RWPE1 (cell line): Measurements from ENCODE around the gene UNC80.

ENCODE experiments used
- CTCF ChIA-PET: fragments of 350-600 bp; sonication (Branson Sonifier 250); formaldehyde crosslinking; extraction: SDS; loops from one replicate; lab custom pipeline; 2021; lab: Yijun Ruan, JAX
- POLR2A ChIA-PET: fragments of 400-600 bp; formaldehyde crosslinking; extraction: SDS; loops from one replicate; lab custom pipeline; 2020; ENCODE audit warnings: antibody characterized with exemption; ENCODE audit not compliant: low non-redundant PET; lab: Yijun Ruan, JAX
- DNase-seq: peaks from one replicate; pipeline ENCODE4 v3.0.0; 2012; ENCODE audit warnings: low spot score
- H3K27ac ChIP-seq: fragments of 450-650 bp; 2 replicates; pipeline ENCODE4 v1.5.1; 2017
- TF ChIP-seq, protein P1 (sequence below): fragments of 450-650 bp; conservative IDR thresholded peaks from 2 replicates; pipeline ENCODE4 v1.5.1; 2017; ENCODE audit warnings: low read depth, mild to moderate bottlenecking

Gene UNC80

DNA sequence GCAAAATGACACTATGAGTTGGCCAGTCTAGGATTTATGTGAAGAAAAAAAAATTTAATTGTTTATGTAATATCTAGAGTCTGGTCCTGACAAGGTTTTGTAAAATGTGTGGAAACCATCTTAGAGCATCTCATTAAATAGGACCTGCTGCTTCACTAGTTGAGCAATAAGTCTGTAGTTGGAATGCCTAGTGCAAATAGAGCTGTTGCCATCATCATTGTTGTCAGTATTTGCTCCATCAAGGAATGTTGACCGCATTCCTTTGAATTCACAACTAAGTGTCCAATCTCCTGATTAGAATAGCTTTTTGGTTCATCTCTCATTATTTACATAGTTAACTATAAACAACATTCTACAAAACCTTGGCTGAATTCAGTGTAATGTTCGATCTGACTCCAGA is 198.6 kb downstream of the UNC80 start:
- DNase-seq = no peak
- ChIA-PET POLR2A (no interaction called here), CTCF (interaction anchor here (0.8 kb wide), 1 partner anchor 9 kb away, joined by 4 read pairs; no protein-coding TSS in a partner anchor)
- TF ChIP-seq, protein P1, sequence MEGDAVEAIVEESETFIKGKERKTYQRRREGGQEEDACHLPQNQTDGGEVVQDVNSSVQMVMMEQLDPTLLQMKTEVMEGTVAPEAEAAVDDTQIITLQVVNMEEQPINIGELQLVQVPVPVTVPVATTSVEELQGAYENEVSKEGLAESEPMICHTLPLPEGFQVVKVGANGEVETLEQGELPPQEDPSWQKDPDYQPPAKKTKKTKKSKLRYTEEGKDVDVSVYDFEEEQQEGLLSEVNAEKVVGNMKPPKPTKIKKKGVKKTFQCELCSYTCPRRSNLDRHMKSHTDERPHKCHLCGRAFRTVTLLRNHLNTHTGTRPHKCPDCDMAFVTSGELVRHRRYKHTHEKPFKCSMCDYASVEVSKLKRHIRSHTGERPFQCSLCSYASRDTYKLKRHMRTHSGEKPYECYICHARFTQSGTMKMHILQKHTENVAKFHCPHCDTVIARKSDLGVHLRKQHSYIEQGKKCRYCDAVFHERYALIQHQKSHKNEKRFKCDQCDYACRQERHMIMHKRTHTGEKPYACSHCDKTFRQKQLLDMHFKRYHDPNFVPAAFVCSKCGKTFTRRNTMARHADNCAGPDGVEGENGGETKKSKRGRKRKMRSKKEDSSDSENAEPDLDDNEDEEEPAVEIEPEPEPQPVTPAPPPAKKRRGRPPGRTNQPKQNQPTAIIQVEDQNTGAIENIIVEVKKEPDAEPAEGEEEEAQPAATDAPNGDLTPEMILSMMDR = no peak
- no peak overlapping the region for H3K27ac ChIP-seq

DNA sequence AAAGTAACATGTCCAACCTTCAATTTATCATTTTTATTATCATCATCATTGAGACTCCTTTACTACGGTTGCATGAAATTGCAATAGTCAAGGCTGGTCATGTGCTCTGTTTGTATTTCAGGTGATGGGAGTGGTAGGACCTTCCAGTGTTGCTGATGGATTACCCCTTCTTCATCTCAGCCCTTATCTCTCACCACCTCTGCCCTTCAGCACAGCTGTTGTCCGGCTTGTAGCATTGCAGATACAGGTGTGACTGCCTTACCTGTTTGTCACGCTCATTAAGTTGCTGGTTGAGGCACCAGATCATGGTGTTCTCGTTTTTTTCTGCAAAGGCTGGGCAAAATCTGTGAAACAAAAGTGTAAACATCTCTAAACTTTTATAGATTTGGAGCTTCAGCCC is 199.1 kb downstream of the UNC80 start:
- ChIA-PET CTCF (interaction anchor here (0.8 kb wide), 1 partner anchor 10 kb away, joined by 4 read pairs; no protein-coding TSS in a partner anchor), POLR2A (interaction anchor here (0.7 kb wide), 1 partner anchor 201 kb away, joined by 3 read pairs; no protein-coding TSS in a partner anchor)
- no peak overlapping the region for H3K27ac ChIP-seq
- TF ChIP-seq, protein P1 = no peak
- no peak for DNase-seq

DNA sequence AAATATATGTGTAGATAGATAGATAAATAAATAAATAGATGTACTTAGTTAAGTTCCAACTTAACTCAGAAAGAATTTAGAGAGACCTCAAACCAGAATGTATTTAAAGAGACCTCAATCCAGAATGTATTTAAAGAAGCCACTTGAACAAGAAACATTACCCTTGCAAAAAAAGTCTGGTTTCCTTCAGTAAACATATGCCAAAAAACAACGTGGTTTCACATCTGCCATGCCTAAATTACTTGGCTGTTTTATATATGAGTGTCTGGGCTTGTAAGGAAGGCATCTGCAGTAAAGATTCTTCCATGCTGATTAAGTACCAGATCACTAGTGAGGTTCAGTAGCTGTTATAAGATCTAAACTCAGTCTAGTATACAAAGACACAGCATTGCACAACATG is 201.7 kb downstream of the UNC80 start:
- ChIA-PET CTCF (interaction anchor here (1.3 kb wide), 1 partner anchor 12 kb away, joined by 6 read pairs; no protein-coding TSS in a partner anchor), POLR2A (no interaction called here)
- H3K27ac ChIP-seq = no peak overlapping the region
- no peak for DNase-seq
- TF ChIP-seq, protein P1 = no peak

DNA sequence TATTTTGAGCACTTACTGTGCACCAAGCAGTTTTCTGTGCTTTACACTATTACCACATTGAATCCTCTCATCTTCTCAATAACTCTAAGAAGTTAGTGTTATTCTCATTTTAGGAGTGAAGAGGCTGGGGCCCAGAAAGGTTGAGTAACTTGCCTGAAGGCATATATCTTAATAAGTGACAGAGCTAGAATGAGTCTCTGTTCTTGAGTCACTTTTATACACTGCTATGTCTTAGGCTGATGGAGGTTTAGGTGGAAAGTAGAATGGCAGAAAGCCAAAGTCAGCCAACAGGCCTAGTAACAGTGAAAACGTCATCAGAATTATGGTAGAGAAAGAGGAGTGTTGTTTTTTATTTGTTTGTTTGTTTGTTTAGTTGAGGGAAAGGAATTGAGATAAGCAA is 202.9 kb downstream of the UNC80 start:
- POLR2A ChIA-PET = no interaction called here
- peak; percentile 3 for DNase-seq
- TF ChIP-seq, protein P1 = no peak
- H3K27ac ChIP-seq = no peak overlapping the region
- CTCF ChIA-PET = interaction anchor here (1.4 kb wide), 1 partner anchor 13 kb away, joined by 5 read pairs; no protein-coding TSS in a partner anchor

DNA sequence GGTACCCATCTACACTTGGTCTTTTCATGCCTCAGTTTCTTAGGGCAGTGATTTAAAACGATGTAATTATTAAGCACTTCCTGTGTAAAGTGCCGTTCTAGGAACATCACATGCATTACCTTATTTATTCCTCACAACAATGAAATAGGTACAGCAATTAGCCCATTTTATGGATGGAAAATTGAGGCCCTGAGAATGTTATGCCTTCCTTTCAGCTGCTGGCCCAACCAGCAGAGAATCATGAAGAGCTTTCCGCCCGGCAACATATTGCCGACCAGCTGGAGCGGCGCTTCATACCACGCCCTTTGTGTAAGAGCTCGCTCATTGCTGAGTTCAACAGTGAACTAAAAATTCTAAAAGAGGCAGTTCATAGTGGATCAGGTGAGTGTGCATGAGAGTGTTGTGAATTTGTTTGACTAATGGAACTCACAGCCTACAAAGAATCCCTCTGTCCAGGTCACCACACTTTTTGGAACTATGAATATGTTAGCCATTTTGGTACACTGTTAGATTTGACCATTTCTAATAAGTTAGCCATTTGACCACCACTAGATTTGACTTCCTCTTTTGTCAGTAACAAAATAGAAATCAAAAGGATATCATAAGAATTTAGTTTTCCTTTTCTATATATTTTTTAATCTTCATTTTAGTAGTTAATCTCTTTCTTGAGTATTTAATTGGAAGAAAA is 205.2 kb downstream of the UNC80 start:
- no peak for DNase-seq
- H3K27ac ChIP-seq = no peak overlapping the region
- POLR2A ChIA-PET = no interaction called here
- CTCF ChIA-PET = interaction anchor here (0.6 to 0.7 kb wide), 3 partner anchors 184 to 402 kb away, joined by 3 to 4 read pairs (median 3); no protein-coding TSS in a partner anchor
- TF ChIP-seq, protein P1 = no peak

DNA sequence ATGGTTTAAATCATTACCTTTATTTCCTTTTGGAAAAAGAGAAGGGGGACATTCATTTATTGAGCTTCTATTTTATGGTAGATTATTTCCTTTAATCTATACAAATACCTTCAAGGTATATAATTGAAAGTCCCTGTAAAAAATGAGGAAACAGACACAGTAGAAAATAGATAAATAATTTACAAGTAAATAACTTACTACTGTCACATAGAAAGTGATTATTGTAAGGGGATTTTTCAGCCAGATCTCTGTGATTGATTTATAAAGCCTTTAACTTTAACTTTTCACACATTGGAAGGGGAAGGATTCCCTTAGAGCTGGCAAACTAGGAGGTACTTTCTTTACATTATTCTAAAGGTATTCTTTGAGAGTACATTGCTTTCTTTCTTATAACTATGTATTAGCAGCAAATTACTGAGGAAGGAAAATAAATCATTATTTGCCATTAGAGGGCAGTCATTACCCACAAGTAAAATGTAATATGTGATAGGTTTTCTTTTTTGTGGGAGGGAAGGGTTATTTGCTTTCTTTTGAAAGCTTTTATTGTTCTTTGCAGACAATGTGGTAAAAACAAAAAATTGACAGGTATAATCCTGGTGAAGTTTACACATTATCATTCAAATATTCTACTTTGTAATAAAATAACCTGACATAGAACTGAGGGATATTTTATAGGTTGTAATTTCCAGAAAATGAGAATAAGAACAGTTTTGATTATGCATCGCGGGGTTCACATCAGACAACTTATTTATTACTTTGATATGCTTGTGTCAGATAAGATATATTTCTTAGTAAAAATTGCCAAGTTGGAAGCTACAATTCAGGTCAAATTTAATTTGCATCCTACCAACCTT is 206.0 kb downstream of the UNC80 start:
- DNase-seq = peak; percentile 30
- CTCF ChIA-PET = interaction anchor here (0.6 to 1.0 kb wide), 8 partner anchors 12 to 512 kb away, joined by 3 to 4 read pairs (median 3); no protein-coding TSS in a partner anchor
- TF ChIP-seq, protein P1 = peak; percentile 64
- H3K27ac ChIP-seq = no peak overlapping the region
- POLR2A ChIA-PET = no interaction called here
